Dermis blood vessel endothelial cell (primary cell): Measurements from ENCODE around the gene APAF1. TPM values are rescaled to one million over a fixed set of nuclear protein-coding genes. Genes with fewer than 3 reads are reported as not detected.

Experiments
- DNase-seq: peaks from one replicate; pipeline ENCODE4 v3.0.0; 2010
- total RNA-seq: library from RNA; depleted of rRNA; stranded (reverse); fragments of >200 nt; gene quantifications from 2 replicates; pipeline ENCODE4 v1.2.3, GENCODE V29; 2014

Gene APAF1
- total RNA-seq, 1 donor from 2014 or later, result 29.1 TPM

DNA sequence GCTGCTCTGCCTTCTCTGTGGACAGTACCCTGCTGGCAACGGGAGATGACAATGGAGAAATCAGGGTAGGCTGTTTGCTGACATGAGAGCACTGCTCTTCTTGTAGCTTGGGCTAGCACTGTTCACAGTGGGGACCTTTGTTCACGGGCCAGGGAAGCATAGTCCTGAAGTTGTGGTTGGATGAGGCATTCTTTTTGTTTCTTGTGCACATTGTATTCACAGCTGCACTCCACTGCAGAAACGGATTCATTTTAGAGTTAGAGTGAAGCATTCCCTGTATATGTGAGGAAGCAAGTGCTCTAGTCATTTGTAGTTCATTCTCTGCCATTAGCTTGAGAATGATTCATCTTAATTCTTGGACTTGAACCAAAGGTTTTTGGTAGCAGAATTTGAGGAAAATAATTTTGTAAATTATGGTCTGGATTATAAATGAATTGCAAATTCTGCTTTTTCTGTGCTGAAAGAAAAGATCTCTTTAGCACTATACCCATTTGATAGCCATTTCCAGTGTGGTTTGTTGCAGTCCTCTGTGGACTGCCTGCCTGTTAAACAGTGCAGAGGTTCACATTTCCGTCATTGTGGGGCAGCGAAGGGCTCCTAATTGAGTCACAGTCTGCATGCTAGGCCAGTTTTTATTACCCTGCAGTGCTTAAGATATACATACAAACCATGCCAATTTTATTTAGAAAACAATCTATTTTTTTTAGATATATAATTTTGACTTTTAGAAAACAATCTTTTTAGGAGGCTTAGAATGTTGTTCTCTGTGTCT is 80.6 kb downstream of the APAF1 start:
- DNase-seq, result peak; percentile 77

DNA sequence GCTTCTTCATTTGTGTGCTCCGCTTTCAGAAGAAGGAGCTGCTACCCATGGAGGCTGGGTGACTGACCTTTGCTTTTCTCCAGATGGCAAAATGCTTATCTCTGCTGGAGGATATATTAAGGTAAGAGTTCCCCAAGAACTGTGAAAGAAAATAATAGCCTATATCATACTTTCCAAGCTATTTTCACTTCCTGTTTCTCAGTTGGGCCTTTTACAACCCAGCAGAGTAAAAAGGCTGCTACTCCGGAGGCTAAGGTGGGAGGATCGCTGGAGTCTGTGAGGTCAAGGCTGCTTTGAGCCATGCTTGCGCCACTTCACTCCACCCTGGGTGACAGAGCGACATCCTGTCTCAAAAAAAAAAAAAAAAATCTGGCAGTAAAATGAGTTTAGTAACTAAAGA is 82.1 kb downstream of the APAF1 start:
- no peak for DNase-seq

DNA sequence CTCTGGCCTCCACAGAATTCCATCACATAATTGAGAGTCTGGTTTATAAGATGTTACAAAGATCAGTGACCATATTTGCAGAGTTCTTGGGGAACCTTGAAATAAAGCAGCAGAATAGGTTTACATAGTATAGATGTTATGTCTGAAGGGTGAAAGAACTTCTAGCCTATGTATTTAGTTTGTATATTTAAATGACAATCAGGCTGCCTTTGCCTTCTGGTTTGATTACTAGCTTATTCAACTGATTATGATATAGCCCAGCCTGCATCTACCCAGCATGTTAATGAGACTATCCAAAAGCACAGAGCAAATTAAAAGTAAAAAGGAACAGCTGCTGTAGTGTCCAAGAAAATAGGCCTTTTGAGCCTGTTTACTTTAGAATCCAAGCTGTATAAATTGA is 85.3 kb downstream of the APAF1 start:
- DNase-seq, result no peak

DNA sequence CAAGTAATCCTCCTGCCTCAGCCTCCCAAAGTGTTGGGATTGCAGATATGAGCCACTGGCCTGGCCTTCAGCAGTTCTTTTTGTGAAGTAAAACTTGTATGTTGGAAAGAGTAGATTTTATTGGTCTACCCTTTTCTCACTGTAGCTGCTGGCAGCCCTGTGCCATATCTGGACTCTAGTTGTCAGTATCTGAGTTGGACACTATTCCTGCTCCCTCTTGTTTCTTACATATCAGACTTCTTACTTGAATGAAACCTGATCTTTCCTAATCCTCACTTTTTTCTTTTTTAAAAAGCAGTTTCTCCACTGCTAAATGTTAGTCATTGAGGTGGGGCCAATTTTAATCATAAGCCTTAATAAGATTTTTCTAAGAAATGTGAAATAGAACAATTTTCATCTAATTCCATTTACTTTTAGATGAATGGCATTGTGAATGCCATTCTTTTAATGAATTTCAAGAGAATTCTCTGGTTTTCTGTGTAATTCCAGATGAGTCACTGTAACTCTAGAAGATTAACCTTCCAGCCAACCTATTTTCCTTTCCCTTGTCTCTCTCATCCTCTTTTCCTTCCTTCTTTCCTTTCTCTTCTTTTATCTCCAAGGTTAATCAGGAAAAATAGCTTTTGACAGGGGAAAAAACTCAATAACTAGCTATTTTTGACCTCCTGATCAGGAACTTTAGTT is 88.7 kb downstream of the APAF1 start:
- no peak for DNase-seq

DNA sequence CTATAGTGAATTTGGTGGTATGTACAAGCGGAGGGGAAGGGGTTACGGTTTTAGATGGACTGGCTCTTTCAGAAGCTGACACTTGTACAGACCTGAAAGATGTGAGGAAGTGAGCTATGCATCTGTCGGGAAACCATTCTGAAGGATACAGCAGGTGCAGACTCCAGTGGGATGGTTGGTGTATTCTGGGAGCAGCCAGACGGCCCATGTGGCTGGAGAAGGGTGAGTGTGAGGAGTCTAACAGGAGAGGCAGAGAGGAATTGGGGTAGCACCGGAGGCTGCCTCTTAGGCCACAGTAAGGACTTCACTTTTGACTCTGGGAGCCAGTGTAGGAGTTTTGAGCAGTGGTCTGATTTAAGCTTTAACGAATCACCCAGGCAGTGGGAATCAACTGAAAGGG is 90.7 kb downstream of the APAF1 start:
- no peak for DNase-seq

DNA sequence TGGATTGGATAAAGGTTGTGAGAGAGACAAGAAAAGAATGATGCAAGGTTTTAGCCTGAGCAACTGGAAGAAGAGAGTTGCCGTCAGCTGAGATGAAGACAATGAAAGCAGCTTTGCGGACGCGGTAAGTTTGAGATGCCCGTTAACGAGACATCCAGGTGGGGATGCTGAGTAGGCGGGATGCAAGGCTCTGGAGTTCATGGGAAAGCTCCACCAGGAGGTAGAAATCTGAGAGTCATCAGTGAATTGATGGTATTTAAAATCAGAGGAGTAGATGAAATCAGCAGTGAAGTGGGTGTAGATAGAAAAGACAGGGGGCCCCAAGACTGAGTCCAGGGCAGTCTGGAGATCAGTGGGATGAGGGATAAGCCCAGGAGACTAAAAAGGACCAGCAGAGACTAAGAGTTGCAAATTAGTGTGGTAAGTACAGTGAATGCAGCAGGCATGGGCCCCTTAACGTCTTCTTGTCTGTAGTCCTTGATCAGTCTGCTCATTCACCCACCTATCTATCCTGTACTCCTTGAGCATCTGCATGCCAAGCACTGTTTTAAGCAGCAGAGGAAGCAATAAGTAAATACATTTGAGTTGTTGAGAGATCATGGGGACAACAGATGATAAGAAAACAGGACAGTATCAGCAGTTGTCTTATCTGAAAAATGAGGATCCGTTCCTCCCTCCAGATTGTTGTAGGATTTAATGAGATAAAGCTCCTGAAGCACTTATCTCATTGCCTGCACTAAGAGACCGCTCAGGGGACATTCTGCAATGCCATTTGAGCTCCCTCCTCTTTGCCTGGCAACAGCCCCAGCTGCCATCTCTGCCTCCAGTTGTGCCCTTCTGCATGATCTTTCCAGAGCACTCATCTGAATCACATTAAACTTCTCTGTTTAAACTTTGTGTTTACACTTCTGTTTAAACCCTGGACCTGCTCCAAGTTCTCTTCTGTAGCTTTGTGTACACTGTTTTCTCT is 91.5 kb downstream of the APAF1 start:
- DNase-seq, result peak; percentile 8

DNA sequence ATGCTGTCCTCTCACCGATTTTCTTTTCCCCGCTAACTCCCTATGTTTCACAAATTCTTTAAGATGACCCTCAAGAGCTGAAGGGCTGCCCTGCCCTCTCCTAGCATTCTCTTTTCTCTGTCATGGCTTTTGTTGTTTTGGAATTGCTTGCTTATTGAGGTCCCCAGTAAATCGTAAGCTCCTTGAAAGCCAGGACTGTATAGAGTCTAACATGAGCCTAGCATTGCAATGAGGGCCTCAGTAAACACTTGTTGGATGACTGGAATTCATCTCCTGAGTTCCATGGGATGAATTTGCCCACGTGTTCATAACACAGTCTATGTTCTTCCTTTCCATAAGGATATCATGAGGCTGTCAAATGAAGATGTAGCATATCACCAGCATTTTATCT is 92.2 kb downstream of the APAF1 start:
- DNase-seq, result no peak

DNA sequence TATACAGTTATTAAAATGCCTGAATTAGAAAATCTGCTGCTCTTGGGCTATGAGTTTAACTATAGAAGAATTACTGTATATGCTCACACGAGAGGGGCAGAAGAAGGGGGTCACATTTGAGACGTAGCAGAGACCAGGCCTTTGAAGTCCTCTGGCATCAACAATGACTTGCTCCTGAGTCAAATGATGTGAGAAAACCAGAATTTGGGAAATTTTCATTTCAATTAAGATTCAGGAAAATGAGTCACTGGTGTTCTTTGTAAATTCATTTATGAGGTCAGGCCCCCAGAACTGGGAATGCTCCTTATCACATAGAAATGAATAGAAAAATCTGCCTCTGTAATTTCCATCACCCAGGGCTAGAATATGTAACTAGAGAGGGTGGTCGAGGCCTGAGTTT is 92.9 kb downstream of the APAF1 start:
- peak; percentile 57 for DNase-seq

DNA sequence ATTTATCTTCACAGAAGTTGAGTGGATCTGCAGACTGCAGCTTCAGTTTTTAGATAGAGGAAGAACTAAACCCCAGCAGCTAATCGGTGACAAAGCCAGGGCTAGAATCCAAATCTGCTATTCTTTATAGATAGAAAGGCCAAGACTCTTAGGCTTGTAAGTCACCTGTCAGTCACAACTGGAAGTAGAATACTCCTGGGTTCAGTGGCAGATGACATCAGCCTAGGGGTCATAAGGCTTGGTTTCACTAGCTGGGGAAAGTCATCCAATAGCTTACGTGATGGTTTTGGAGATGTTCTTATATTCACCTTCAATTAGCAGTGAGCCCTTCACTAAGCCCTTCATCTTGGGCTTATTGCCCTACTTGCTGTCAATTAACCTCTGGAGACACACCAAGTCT is 93.4 kb downstream of the APAF1 start:
- DNase-seq, result no peak

DNA sequence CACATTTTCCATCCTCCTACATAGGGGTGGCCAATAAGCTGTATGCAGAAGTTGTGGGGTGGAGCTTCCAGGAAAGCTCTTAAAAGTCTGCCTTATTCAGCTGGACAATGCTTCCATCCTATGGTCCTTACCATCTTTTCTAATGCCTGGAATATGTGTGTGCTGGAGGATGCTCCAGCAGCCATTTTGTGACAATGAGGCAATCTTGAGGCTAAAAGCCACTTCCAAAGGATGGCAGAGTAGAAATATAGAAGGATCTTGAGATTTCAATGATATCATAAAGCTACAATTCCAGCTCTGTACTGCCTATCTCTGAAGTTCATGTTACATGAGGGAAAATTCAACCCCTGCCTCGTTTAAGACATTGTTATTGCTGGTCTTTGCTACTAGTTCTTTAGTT is 95.7 kb downstream of the APAF1 start:
- DNase-seq, result no peak

DNA sequence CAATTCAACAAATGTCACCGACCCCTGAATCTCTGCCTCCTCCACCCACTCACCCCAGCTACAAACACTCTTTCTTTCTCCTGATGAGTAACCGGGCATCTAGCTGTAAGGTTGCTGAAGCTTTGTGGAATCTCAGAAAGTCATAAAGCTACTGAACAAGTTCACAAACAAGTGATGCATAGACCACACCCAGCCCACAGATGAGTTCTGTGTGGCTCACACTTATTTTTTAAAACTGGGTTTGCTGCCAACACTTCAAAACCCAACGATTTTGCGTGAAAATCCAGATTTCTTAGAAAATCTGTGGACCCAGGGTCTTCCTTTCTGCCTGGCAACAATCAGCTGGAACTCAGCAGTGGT is 96.1 kb downstream of the APAF1 start:
- no peak for DNase-seq

DNA sequence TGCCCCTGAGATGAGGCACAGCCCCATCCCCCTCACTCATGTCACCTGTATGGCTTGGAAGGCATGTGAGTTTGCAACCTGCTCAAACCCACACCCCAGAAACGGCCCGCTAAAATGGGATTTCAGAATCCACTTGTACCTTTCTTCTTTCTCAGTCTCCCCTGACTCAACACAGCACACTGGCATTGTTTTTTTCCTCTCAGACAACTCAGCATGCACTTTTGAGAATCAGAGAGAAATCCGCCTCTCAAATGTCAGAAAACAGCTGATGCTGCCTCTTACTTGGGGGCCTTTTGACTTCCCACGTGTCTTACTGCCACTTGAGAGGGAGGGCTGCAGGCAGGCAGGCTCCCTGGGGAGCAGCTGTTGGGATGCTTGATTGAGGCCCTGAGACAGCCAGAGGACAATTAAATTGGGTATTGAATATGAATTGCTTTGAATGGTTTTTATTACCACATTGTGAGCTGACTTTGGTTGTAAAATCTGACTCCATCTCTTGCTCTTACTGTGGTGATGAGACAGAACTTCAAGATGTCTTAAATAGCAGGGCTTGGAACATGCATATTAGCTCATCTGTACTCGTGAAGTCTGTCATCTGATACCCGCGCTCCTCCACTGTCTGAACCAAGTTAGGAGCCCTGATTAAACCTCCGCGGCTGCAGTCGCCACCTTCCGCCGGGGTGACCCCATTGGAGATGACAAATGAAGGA is 96.6 kb downstream of the APAF1 start:
- DNase-seq, result no peak

DNA sequence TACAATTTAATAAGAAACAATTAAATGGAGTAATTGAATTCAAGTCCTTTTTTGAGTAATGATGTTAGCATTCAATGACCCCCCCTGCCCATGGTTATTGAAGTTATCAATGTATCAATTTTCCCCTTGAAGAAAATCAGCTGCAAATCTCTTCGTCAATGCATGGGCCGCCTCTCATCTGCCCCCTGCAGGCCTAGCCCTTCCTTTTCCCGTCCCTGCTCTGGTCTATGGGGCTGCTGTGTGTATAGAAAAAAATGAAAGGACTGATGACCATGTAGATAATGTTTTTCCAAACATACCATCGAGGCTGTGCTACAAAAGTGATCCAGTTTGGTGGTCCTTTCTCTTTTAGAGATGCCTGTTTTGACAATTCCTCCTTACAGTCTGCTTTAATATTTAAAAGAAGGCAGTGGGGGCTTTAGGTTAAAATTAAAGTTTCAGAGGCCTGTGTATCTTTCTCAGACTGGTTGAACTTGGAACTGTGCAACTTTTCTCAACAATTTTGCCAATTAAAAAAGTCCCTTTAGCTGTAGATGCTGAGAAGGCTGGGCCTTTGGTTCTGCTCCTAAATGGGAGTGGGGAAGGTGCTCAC is 98.4 kb downstream of the APAF1 start:
- peak; percentile 65 for DNase-seq

DNA sequence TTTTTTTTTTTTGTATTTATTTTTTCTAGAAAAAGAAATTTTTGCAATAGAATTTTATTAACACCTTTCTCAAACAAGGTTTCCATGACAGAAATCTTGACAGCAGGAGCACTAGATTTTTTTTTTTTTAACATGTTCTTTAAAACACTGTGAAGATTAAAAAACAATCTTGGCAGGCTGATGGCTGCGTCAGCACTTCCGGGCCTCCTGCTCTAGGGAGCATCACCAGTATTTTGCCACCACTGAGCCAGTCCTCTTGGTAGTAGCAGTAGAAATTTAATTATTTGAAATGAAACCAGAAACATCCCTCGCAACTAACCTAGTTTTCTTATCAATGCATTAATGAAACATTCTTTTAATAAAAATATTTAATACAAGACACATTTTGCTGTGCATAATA is 99.6 kb downstream of the APAF1 start:
- DNase-seq, result no peak

DNA sequence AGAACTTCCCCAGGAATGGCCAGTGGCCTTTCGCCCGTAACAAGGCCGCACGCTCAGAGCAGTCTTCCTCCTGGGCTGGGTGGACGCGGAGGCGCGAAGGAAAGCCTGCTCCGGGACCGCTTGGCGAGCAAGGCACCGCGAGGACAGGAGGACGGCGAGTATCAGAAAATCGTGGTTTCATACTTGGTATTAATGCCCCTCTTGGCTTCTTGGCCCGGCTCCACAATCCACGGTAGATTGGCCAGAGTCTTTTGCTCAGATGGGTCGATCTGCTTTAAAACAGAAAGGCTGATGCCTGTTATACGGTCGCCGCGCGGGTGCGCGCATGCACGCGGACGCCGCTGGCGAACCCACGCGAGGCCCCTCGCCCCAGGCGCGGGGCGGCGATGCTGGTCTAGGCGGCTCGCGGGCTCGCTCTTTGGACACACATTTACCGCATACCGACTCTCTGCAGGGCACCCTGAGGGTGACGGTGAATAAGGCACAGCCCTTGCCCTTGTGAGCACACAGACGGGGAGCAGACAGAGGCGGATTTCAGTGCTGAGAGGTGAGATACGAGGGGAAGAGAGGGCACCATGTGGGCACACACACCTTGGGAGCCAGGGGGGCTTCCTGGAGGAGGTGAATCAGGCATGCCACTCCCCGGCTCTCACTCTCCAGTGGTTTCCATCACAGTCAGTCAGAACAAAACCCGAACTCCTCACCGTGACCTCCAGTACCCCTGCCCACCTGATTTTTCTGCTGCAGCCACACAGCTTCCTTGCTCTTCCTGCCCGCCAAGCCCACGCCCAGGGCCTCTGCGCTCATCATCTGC is 100.7 kb downstream of the APAF1 start:
- peak; percentile 47 for DNase-seq

DNA sequence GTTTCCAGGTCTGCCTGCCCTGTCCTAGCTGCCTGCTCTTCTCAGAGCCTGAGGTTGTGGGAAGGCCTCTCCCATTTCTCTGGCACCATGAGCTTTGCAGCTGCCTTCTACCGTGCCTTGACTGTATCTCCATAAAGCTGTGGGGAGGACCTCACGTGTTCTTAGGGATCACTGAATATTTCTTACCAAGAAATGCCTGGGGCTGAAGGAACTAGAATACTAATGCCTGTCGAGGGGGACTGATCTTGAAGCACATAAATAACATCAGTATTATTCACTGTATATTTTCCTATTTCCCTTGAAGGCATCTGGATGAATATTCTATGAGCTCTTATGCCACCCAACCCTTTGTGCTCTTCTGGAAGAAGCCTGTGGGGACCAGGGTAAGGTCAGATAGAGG is 103.4 kb downstream of the APAF1 start:
- no peak for DNase-seq

DNA sequence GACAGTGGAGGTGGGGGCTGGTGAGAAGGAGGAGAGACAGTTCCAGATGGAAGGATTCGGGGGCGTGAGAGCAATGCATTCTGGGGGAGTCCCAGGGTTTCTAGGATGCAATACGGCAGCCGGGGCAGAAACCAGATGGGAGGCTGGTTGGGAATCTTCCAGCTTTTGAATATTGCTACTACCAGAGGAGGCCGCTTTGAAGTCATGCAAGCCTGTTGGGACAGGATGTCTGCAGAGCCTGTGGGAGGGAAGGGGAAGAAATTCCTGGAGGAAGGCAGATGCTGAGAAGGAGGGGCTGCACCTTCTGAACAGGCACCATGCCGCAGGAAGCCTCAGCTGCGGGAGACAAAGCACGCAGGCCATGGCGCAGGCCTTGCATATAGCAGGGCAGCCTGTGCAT is 105.4 kb downstream of the APAF1 start:
- no peak for DNase-seq

DNA sequence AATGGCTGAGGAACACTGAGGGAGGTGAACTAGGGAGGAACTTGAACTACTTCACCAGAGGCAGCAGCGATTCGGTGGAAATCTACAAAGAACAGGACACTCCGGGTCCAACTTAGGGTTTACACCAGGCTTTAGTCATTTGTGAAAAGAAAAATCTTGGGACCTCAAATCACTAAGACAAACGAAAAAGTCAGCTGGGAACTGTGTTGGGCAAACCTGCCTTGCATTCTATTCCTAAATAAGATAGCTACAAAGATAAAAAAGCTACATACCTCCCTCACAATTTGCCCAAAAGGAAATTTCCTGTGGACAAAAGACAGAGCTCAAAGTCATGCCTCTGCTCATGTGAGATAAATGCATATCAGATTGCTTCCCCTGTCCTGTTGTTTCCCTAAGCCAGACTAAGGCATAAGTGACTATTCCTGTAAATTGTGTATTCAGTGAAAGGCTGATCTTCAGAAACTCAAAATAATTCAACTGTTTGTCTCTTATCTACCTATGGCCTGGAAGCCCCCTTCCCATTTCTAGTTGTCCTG is 106.6 kb downstream of the APAF1 start:
- DNase-seq, result no peak

DNA sequence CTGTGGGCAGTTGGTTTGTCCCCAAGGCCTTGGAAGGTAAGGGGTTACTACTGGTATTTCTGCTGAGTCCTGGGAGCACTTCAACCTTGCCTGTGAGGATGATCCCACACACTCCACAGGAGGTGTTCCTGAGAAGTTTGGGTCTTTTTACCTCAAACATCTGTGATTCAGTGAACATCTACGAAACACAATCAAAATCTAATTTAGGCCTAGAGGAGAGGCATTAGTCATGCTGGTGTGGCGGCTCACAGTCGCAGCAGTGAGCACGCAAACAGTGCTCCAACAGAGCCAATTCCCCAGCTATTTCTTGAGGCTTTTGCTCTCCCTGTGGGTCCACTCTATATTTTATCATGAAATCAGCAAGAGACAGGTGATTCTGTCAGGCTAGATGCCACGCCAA is 107.6 kb downstream of the APAF1 start:
- no peak for DNase-seq

DNA sequence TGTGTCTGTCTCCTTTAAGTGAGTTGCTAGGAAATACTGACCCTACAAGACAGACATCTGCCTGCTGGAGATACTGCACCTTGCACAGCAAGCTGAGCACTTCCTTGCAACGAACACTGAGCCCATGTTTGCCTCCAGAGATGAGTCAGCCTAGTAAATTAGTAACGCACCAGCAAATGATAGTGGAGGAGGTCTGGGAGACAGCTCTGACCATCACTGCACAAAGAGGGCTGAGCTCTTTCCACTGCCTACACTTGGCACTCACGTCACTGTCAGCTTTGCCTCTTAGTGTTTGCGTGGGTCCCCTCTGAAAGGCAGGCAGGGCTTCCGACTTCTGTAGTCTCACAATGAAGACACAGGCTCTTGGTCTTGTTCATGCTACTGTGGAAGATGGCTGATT is 109.0 kb downstream of the APAF1 start:
- DNase-seq, result no peak

DNA sequence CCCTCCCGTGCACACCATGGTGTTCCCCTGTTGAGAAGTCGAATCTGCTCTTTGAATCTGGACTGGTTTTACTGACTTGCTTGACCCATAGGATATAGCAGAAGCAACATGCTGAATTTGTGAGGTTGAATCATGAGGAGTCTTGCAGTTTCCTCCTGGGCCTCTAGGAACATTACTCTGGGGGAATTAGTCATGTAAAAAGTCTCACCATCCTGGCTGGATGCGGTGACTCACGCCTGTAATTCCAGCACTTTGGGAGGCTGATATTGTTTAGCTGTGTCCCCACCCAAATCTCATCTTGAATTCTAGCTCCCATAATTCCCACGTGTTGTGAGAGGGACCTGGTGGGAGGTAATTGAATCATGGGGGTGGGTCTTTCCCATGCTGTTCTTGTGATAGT is 110.8 kb downstream of the APAF1 start:
- peak; percentile 32 for DNase-seq
